HG03135 (cell line): ENCODE data around the gene PIM3.

Experiments
- ATAC-seq: cut with Tn5 transposase; IDR thresholded peaks from one replicate; pipeline ENCODE4 v1.9.1; 2021; ENCODE audit warnings: mild to moderate bottlenecking, moderate library complexity; ENCODE audit not compliant: unreplicated experiment

The PIM3 gene

GRCh38 chr22:49927483-49928184 lies 32.9 kb upstream of the PIM3 start:
- no peak for ATAC-seq

DNA sequence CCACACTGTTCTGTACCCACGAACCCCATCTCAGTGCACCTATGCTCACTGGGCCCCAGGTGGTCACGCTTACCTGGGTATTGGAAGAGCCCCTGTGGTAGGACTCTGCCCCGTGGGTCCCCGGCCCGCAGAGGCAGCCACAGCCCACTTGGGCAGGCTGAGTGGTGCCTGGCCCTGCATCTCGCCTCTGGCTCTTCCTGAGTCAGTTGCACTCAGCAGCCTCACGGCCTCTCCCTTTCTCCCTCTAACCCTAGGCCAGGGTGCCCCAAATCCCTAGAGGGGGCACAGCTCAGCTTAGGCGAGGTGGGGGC lies 32.4 kb upstream of the PIM3 start:
- ATAC-seq, result no peak

- no peak for ATAC-seq
Observed at GRCh38 chr22:49928555-49929210, 31.9 kb upstream of the PIM3 start.

DNA sequence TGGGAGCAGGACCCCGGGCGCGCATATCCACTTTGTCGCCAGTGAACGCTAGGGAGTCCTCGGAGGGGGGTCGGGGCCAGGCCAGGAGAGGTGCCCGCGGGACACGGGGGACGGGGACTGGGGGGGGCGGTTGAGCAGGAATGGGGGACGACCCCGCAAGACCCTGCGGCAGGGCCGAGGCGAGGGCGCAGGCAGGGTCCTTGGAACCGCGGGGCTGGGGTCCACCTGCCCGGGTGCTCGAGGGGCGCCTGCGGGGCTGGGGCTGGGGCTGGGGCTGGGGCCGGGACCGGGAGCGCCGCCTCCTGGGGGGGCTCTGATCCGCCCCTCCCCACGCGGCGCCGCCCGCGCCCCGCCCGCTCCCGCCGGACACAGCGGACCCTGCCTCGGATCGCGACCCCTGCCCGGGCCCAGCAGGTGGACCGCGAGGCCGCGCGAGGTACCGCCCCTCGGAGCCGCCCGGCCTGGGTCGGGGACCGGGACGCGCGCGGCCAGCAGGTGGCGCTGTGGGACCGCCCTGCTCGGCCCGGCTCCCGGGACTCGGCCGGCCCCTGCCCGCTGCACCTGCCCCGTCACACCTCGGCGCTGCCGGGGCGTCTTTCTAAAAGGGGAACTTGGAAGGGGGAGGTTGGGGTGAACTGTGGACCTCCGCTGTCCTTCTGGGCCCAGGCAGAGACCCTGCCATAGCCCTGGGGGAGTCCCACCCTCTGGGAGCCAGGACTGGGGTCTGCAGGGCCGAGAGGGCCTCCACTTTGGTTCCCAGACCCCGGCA lies 31.2 kb upstream of the PIM3 start:
- no peak for ATAC-seq

GRCh38 chr22:49929994-49930575 lies 30.5 kb upstream of the PIM3 start:
- ATAC-seq, result no peak

DNA sequence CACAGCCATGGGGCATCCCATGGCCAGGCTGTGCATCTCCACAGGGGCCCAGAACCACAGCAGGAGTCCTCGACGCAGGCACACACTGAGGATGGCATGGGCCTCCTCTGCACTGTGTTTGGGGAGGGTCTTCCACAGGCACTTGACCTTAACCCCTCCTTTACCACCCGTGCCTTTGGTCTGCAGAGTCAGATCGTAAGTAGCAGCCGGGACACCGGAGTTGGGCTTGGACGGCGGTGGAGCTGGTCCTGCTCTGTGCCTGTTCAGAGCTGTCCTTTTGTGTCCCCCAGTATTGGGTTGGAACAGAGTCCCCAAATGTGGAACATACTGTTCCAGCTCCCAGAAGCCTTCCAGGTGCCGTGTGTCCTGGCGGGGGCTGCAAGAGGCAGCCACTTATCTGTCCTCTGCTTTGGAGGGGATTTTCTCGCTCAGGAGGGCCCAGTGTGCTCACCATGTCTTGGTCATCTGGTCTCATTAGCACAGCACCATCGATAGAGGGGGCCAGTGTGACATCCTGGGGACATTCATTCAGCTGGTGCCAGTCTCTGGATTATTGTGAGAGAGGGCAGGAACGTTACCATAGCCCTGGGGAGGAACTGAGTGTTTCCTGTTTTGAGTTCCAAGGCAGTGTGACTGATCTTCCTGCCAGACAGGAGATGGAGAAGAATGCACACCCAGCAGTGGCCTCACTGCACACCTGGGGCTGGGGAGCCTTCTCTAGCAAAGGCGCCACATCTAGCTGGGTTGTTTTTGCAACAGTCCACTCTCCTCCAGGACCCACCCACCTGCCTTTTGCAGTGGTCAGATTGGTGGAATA lies 29.8 kb upstream of the PIM3 start:
- no peak for ATAC-seq

GRCh38 chr22:49933236-49934159 lies 27.1 kb upstream of the PIM3 start:
- no peak for ATAC-seq

DNA sequence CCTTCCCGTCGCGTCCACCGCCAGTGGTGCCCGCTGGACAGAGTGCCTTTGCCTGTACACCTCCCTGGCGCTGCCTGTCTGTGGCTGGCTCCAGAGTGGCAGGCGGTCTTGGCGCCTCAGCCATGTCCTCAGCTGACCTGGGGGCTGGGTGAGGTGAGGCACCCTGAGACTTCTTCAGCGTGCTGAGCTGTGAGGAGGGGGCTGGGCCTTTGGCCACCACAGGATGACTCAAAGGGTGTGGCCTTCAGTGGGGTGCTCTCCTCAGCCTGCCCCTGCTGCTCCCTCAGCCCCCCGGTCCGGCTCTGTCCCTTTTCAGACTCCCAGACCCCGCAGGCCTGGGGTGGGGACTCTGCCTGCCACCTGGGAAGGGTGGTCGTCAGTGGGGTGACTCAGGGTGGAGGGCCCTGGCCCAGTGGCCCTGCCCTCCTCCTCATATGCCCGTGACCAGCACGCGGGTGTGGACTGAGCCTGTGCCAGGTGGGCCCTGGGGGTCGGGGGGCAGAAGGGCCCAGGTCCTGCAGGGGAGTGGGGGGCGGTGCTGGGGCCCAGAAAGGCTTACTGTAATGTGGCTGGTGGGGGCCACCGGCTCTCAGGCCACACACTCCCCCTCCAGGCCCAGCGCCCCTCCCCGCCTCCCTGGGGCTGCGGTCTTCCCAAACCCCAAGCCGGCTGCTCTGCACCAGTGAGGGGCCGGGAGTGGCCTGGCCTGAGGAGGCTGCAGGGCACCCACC lies 26.2 kb upstream of the PIM3 start:
- no peak for ATAC-seq

- no peak for ATAC-seq
Observed at GRCh38 chr22:49934891-49935557, 25.5 kb upstream of the PIM3 start.

DNA sequence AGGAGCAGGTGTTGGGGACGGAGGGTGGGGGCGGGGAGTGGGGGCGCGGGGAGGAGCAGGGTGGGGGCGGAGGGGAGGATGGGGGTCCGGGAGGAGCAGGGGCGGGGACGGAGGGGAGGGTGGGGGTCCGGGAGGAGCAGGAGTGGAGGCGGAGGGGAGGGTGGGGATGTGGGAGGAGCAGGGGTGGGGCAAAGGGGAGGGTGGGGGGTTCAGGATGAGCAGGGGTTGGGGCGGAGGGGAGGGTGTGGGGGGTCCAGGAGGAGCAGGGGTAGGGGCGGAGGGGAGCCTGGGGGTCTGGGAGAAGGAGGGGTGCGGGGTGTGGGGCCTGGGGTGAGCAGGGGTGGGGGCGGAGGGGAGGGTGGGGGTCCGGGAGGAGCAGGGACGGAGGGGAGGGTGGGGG lies 25.0 kb upstream of the PIM3 start:
- ATAC-seq, result no peak

DNA sequence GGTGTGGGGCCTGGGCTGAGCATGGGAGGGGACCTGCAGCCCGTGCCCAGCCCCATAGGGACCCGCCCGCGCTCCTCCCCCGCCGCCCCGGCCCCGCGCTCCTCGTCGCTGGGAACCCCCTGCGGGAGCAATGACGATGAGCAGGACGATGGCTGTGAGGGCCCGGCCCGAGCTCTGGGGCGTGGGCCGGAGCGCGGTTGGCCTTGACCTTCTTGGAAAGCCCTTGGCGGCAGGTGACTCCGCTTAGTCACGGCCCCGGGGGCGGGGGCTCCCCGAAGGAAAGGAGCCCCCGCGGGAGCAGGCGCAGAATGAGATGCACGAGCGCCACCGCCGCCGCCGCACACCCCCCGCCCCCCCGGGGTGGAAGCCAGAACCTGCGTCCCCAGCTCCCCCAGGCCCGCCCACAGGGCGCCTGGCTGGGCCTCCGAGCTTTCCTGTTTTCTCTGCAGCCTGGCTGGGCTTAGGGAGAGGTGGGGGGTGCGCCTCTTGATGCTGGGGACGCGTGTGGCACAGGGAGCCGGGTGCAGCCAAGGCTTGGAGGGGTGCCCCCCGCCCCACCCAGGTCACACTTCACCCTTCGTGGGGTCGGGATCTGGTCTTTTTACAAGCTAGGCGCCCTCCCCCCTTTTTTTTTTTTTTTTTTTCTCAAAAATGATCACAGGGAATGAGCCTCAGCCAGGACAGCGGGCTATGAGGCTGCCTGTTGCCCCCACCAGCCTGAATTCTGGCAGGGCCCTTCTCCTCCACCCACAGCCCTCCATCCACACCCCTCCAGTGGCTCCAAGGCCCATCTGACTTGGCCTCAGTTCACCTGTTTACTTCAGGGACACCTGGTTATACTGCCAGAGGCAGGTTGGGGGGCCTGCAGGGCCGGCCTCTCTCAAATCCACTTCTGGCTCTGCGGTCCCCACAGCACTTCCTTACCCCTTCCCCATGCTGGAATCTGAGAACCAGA lies 24.3 kb upstream of the PIM3 start:
- ATAC-seq, result peak; percentile 63

DNA sequence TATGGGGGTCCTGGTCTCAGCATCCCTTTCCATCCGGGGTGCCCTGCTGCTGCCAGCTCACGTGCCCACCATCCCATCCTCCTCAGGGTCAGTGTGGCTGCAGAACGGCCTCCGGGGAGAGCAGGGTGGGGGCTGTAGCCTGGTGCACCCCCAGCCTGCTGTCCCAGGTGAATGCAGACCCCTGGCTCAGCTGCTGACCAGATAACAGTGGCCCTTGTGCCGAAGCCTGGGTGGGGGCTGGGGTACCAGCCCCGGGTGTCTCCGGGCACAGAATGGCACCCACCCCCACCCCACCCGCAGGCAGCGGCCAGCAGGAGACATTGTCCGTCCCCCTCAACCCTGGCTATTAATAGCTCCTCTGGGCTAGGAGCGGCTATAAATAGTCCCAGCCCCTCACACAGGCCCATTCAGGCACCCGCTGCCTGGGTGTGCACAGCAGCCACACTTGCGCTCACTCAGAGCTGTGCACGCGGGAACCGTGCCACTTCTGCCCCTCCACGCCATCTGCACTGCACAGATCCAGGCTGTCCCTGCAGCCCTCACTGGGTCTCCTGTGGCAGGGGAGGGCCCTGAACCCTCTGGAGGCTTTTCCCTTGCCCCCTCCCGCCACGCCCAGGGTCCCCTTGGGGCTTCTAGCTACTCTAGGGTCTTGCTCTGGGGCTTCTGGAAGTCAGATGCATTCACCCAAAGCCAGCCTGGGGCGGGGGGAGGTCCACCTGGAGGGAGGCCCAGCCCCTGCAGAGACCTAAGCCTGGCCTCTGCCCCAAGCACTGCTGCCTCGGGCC lies 23.4 kb upstream of the PIM3 start:
- no peak for ATAC-seq

GRCh38 chr22:49937758-49938564 lies 22.6 kb upstream of the PIM3 start:
- ATAC-seq, result no peak

DNA sequence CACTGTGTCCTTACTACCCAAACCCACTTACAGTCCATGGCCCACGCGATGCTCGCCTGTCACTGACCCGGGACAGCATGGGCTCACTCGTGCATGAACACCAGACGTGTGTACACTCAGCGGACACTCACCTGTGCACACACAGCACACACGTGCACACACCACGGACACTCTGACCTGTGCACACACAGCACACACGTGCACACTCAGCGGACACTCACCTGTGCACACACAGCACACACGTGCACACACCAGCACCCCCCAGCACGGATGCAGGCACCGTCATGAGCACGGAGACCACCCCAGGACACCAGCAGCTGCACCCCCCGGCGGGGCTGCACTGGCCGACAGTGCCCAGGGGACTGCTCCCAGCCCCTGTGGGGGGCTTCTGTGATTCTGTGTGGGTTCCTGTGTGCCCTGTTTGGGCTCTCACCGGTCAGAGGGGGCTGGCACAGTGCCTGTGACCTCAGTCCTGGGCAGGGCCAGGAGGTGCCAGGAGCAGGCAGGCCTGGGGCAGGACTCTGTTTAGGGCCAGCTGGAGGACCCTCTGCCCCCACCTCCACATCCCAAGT lies 21.9 kb upstream of the PIM3 start:
- ATAC-seq, result no peak

GRCh38 chr22:49941507-49942316 lies 18.9 kb upstream of the PIM3 start:
- no peak for ATAC-seq
